Transverse colon (tissue), 4 donors: ENCODE measurements around the gene KIFC3.

Experiments used
- CTCF ChIP-seq, 5 experiments: fragments of 200-600 bp in 3 of 5; fragments of 450-650 bp in 2 of 5; sonication (generic) in 3 of 5; IDR thresholded peaks; 1 replicate in 2 of 5; 2 replicates in 3 of 5; pipeline ENCODE4 v1.5.1; 2016 to 2017; ENCODE audit warnings: antibody characterized with exemption in 5 of 5, inconsistent platforms in 3 of 5, mild to moderate bottlenecking in 2 of 5, moderate library complexity in 1 of 5
- EP300 ChIP-seq: sonication (generic); formaldehyde crosslinking; IDR thresholded peaks from one replicate; pipeline ENCODE4 v1.6.1; 2017; ENCODE audit warnings: antibody characterized with exemption, low read depth
- POLR2AphosphoS5 ChIP-seq, 3 donors: sonication (generic); formaldehyde crosslinking; IDR thresholded peaks; one replicate each; pipeline ENCODE4 v1.6.1; 2016; ENCODE audit warnings: antibody characterized with exemption in 3 of 3

- TF ChIP-seq EP300 (no peak), POLR2AphosphoS5 (IDR thresholded peaks at IDR 0.05) (no peak), CTCF (IDR thresholded peaks at IDR 0.05) (no peak)
Observed at GRCh38 chr16:57840833-57841232, 38.5 kb upstream of the KIFC3 start.
